IMR-90 (cell line): ENCODE measurements around the gene ADAMTS8. TPM values are rescaled to one million over a fixed set of nuclear protein-coding genes. Genes with fewer than 3 reads are reported as not detected.

ENCODE experiments used
- ATAC-seq: fragments of 200-7000 bp; cut with Tn5 transposase; 2 replicates; pipeline ENCODE4 v1.9.1; 2020; ENCODE audit warnings: low read depth, mild to moderate bottlenecking, moderate library complexity
- BruUV-seq: library from RNA; stranded (reverse); fragments of 400-500 nt; replicated peaks from 2 replicates; lab custom pipeline; 2021; lab: Mats Ljungman, UMichigan
- CTCF ChIA-PET: fragments of 300-600 bp; formaldehyde crosslinking; extraction: SDS; loops from one replicate; lab custom pipeline; 2021; ENCODE audit warnings: antibody characterized with exemption; lab: Yijun Ruan, JAX
- POLR2A ChIA-PET: fragments of 300-600 bp; sonication (Branson Sonifier 250); formaldehyde crosslinking; loops from one replicate; lab custom pipeline; 2022; ENCODE audit warnings: antibody characterized with exemption; ENCODE audit not compliant: unreplicated experiment; lab: Charles Lee
- DNase-seq: peaks from one replicate; pipeline ENCODE4 v3.0.0; 2013
- H2AFZ ChIP-seq: replicated peaks from 2 replicates; pipeline ENCODE3; 2013; ENCODE audit warnings: low read length, mild to moderate bottlenecking; ENCODE audit not compliant: poor library complexity
- H2AK5ac ChIP-seq: 2 replicates; pipeline ENCODE4 v1.6.1; 2013; ENCODE audit warnings: low read depth, low read length, inconsistent platforms
- H2AK9ac ChIP-seq: replicated peaks from 2 replicates; pipeline ENCODE3; 2013; ENCODE audit warnings: mild to moderate bottlenecking, low read depth, low read length, moderate library complexity; ENCODE audit not compliant: poor library complexity
- H2BK120ac ChIP-seq: 2 replicates; pipeline ENCODE4 v1.6.1; 2013; ENCODE audit warnings: low read depth, low read length, inconsistent platforms
- H2BK15ac ChIP-seq: 3 replicates; pipeline ENCODE4 v1.6.1; 2013; ENCODE audit warnings: low read depth, low read length, inconsistent platforms
- H2BK20ac ChIP-seq: 2 replicates; pipeline ENCODE4 v1.6.1; 2013; ENCODE audit warnings: low read depth, mild to moderate bottlenecking, inconsistent platforms, low read length, moderate library complexity
- H2BK5ac ChIP-seq: 2 replicates; pipeline ENCODE4 v1.6.1; 2013; ENCODE audit warnings: mild to moderate bottlenecking, low read depth, low read length, inconsistent platforms; ENCODE audit not compliant: poor library complexity, severe bottlenecking
- H3K14ac ChIP-seq: replicated peaks from 2 replicates; pipeline ENCODE4 v1.6.1; 2013; ENCODE audit warnings: low read depth, low read length, inconsistent platforms
- H3K18ac ChIP-seq: 2 replicates; pipeline ENCODE4 v1.6.1; 2013; ENCODE audit warnings: low read depth, low read length, control low read depth
- H3K23ac ChIP-seq: 2 replicates; pipeline ENCODE4 v1.6.1; 2013; ENCODE audit warnings: low read depth, low read length, inconsistent platforms
- H3K27ac ChIP-seq: 2 replicates; pipeline ENCODE4 v1.5.1; 2013; ENCODE audit warnings: mild to moderate bottlenecking, control low read depth, low read length; ENCODE audit not compliant: insufficient read depth
- H3K27me3 ChIP-seq: 2 replicates; pipeline ENCODE4 v1.6.1; 2013; ENCODE audit warnings: low read length; ENCODE audit not compliant: control insufficient read depth, insufficient read depth
- H3K36me3 ChIP-seq: 2 replicates; pipeline ENCODE4 v1.6.1; 2013; ENCODE audit warnings: low read length, mixed read lengths; ENCODE audit not compliant: control insufficient read depth, insufficient read depth
- H3K4ac ChIP-seq: 2 replicates; pipeline ENCODE4 v1.6.1; 2013; ENCODE audit warnings: low read depth, low read length, inconsistent platforms
- H3K4me1 ChIP-seq: 2 replicates; pipeline ENCODE4 v1.6.1; 2013; ENCODE audit warnings: low read length, mixed read lengths; ENCODE audit not compliant: control insufficient read depth, insufficient read depth
- H3K4me2 ChIP-seq: 2 replicates; pipeline ENCODE4 v1.6.1; 2013; ENCODE audit warnings: low read depth, mild to moderate bottlenecking, control low read depth, low read length, moderate library complexity
- H3K4me3 ChIP-seq: 2 replicates; pipeline ENCODE4 v1.5.1; 2013; ENCODE audit warnings: low read depth, mild to moderate bottlenecking, control low read depth, low read length, moderate library complexity; ENCODE audit not compliant: insufficient read depth
- H3K56ac ChIP-seq: 2 replicates; pipeline ENCODE4 v1.6.1; 2013; ENCODE audit warnings: low read length, inconsistent platforms; ENCODE audit not compliant: insufficient read depth; ENCODE audit errors: extremely low read depth
- H3K79me1 ChIP-seq, 2 experiments: 2 replicates each; pipeline ENCODE4 v1.6.1; 2013; ENCODE audit warnings: low read length in 2 of 2, inconsistent platforms in 1 of 2, low read depth in 1 of 2
- H3K9ac ChIP-seq: 2 replicates; pipeline ENCODE4 v1.6.1; 2013; ENCODE audit warnings: low read depth, low read length, control low read depth
- H3K9me1 ChIP-seq: 2 replicates; pipeline ENCODE4 v1.6.1; 2013; ENCODE audit warnings: low read length, inconsistent platforms; ENCODE audit not compliant: insufficient read depth
- H3K9me3 ChIP-seq: 2 replicates; pipeline ENCODE4 v1.6.1; 2013; ENCODE audit warnings: low read length; ENCODE audit not compliant: control insufficient read depth, insufficient read depth
- H4K20me1 ChIP-seq: 2 replicates; pipeline ENCODE4 v1.6.1; 2013; ENCODE audit warnings: low read length, inconsistent platforms; ENCODE audit not compliant: insufficient read depth
- H4K5ac ChIP-seq: 2 replicates; pipeline ENCODE4 v1.6.1; 2013; ENCODE audit warnings: mild to moderate bottlenecking, low read depth, low read length, control low read depth
- H4K8ac ChIP-seq, 2 experiments: 2 replicates each; pipeline ENCODE4 v1.6.1; 2013; ENCODE audit warnings: low read depth in 2 of 2, low read length in 2 of 2, control low read depth in 1 of 2, inconsistent platforms in 1 of 2
- H4K91ac ChIP-seq: 2 replicates; pipeline ENCODE4 v1.6.1; 2013; ENCODE audit warnings: low read depth, low read length, inconsistent platforms; ENCODE audit not compliant: insufficient read depth
- BHLHE40 ChIP-seq: fragments of 150-350 bp; IDR thresholded peaks from 2 replicates; pipeline ENCODE4 v1.6.1; 2016; ENCODE audit warnings: mild to moderate bottlenecking, low read depth, low read length
- CHD1 ChIP-seq: IDR thresholded peaks from 2 replicates; pipeline ENCODE4 v1.6.1; 2012; ENCODE audit warnings: low read depth, low read length, improper control_type of control experiment
- WGBS, 2 experiments: methylation state at CpG; one replicate each; pipeline versions ENCODE4 v1.1.5 to v1.1.7; 2013; ENCODE audit warnings: missing lambda C conversion rate in 2 of 2; ENCODE audit not compliant: insufficient read length in 1 of 2; ENCODE audit errors: extremely low coverage in 2 of 2; 5-methylcytosine and 5-hydroxymethylcytosine counted together
- dilution Hi-C: fragments of 300-500 bp; cut with HindIII; formaldehyde crosslinking; loops from one replicate; pipeline ENCODE4 v1.14.3; 2018; ENCODE audit warnings: low sequenced_read_pairs; ENCODE audit not compliant: unreplicated experiment
- in situ Hi-C: fragments of 300-500 bp; cut with MboI; formaldehyde crosslinking; loops from 3 replicates; pipeline ENCODE4 v1.14.3; 2019; ENCODE audit warnings: low sequenced_read_pairs, inconsistent platforms, mixed read lengths
- intact Hi-C: fragments of 100-400 bp; cut with micrococcal nuclease; formaldehyde crosslinking; loops from 2 replicates; pipeline ENCODE4 v1.10.0; 2022
- polyA plus RNA-seq, 3 experiments: library from polyadenylated mRNA; depleted of rRNA; stranded (reverse); fragments of >200 nt; gene quantifications; 2 replicates each; pipeline ENCODE4 v1.2.3, GENCODE V29; 2012; ENCODE audit warnings: low replicate concordance in 1 of 3
- total RNA-seq: library from RNA; depleted of rRNA; stranded (reverse); fragments of >200 nt; gene quantifications from 2 replicates; pipeline ENCODE4 v1.2.3, GENCODE V29; 2012

Gene ADAMTS8
- total and polyA plus RNA-seq, 2 of the 4 experiments (the other 2 are of a cell fraction), result under 0.01 to 0.60 TPM

DNA sequence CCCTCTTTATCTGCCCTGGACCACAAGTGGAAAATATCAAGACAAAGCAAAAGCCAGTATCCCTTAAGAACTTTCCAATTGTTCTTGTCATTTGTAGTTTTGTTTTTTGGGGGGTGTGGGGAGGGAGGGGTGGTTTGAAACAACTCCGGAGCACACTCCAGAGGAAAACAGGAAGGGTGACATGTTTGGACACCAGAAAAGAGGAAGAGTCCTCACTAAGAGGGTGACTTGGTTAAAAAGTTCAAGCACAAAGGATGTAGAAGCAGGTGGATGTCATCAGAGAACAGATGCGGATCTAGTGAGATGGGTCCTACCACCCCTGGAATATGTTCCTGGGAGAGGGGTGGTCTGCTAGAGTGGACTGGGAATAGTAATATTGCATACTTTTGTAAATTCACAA is 25.8 kb downstream of the ADAMTS8 start (continued):
- TF ChIP-seq BHLHE40, result no peak

DNA sequence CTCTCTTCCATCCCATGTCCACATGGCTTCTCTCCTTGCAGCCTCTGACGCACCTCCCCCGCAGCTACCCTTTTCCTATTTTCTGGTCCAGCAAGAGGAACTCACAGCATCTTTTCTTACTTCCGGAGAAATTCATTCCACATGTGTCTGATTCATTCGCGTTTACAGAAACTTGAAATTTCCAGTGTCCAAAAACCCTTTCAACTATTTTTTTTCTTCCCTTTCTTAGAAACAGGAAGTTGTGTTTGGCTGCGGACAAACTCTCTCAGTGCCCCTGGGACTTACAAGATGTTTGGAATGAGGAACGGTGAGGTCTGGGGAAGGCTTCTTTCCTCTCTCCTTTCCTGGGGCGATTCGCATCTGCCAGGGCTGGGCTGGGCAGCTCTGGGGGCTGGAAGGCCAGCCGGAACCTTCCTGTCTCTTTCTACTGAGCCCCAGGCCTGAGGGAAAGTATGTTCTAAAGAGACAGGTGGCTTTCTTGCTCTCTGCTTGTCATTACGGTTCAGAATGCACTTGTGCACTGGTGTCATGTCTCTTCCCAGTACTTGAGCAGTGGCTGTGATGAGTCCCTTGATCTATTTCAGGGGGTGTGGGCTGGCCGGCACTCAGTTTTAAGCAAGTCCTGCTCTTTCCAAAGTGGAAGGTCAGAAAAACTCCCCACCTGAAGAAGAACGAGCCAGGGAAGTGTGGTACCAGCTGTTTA is 27.5 kb downstream of the ADAMTS8 start:
- H3K56ac ChIP-seq, result 0 out of 2 replicates have a peak overlapping the region, but pooled peaks have one; percentile 25
- H4K20me1 ChIP-seq, result peaks cover 5% of the 10 kb centered on the region; the same call in 1 of the 2 replicates
- in situ Hi-C loops (loop anchor here (25.0 kb wide), 2 partner anchors 1486 to 1661 kb away; no protein-coding TSS in a partner anchor), dilution Hi-C loops (no loop called here), intact Hi-C loops (no loop called here)
- peak overlapping the region; percentile 89 for H4K91ac ChIP-seq
- H2BK20ac ChIP-seq, result peak overlapping the region; percentile 80
- peak overlapping the region; percentile 87 for H3K27ac ChIP-seq
- H2AFZ ChIP-seq, result peak overlapping the region; percentile 65
- H2BK120ac ChIP-seq, result peak overlapping the region; percentile 96
- peak overlapping the region; percentile 18; the same call in 1 of the 2 replicates for H3K9ac ChIP-seq
- H3K9me1 ChIP-seq, result peaks cover 31% of the 10 kb centered on the region
- CTCF ChIA-PET, result interaction anchor here (1.0 kb wide), 1 partner anchor 11 kb away, joined by 5 read pairs; no protein-coding TSS in a partner anchor
- H2BK5ac ChIP-seq, result peak overlapping the region; percentile 71
- no TSS peak for BruUV-seq
- peak overlapping the region; percentile 56 to 67 for H4K8ac ChIP-seq
- ATAC-seq (peak; percentile 36), DNase-seq (peak; percentile 87)
- POLR2A ChIA-PET, result no interaction called here
- H3K4ac ChIP-seq, result peak overlapping the region; percentile 92
- peak overlapping the region; percentile 10; the same call in 1 of the 2 replicates for H3K23ac ChIP-seq
- H3K14ac ChIP-seq, result peak overlapping the region; percentile 44
- peak overlapping the region; percentile 2 for H2AK9ac ChIP-seq
- no peaks in the 10 kb centered on the region for H3K9me3 ChIP-seq
- H2AK5ac ChIP-seq, result peak overlapping the region; percentile 91
- no peaks in the 10 kb centered on the region for H3K79me1 ChIP-seq
- 57% methylated on average over 5 of the region's 13 CpGs; no CpG with 5 or more reads in 1 of the 2 experiments for WGBS, 2 experiments
- H2BK15ac ChIP-seq, result peak overlapping the region; percentile 88; the same call in 2 of the 3 replicates
- H3K18ac ChIP-seq, result peak overlapping the region; percentile 90
- H3K4me2 ChIP-seq, result peak overlapping the region; percentile 8; the same call in 1 of the 2 replicates
- H3K4me3 ChIP-seq, result no peak overlapping the region
- peak overlapping the region; percentile 96 for H4K5ac ChIP-seq
- peaks cover 11% of the 10 kb centered on the region for H3K27me3 ChIP-seq
- H3K4me1 ChIP-seq, result peaks cover 32% of the 10 kb centered on the region
- H3K36me3 ChIP-seq, result peaks cover 2% of the 10 kb centered on the region; the same call in 1 of the 2 replicates
- no peak for TF ChIP-seq CHD1
